K562 (cell line): ENCODE measurements around the gene FAM222A. TPM values are rescaled to one million over a fixed set of nuclear protein-coding genes. Genes with fewer than 3 reads are reported as not detected.

Source experiments
- ATAC-seq: fragments of 200-7000 bp; cut with Tn5 transposase; 3 replicates; pipeline ENCODE4 v1.9.1; 2020; ENCODE audit warnings: moderate library complexity
- BruUV-seq: library from RNA; stranded (reverse); fragments of 400-500 nt; replicated peaks from 2 replicates; lab custom pipeline; 2021; lab: Mats Ljungman, UMichigan
- CTCF ChIA-PET: fragments of 300-600 bp; formaldehyde crosslinking; extraction: SDS; loops from one replicate; lab custom pipeline; 2021; ENCODE audit warnings: low intra/inter-chr PET ratio; lab: Yijun Ruan, JAX
- POLR2A ChIA-PET: fragments of 300-600, 350-650 bp; sonication (Branson Sonifier 250); formaldehyde crosslinking; extraction: SDS; loops from one replicate; lab custom pipeline; 2021; ENCODE audit warnings: antibody characterized with exemption, inconsistent platforms; lab: Yijun Ruan, JAX
- DNase-seq, 4 experiments: peaks; one replicate each; pipeline versions ENCODE4 v3.0.0 to v3.0.0-alpha.2; 2011 to 2018; ENCODE audit warnings: low spot score in 3 of 4, mixed read lengths in 3 of 4; ENCODE audit errors: extremely low read depth in 1 of 4
- FAIRE-seq: peaks from 2 replicates; lab custom pipeline; 2011; peaks lifted over from hg19 to GRCh38; lab: Jason Lieb, UNC
- H2AFZ ChIP-seq: 2 replicates; pipeline ENCODE4 v1.6.0; 2011; ENCODE audit warnings: low read depth, low read length, control low read depth, inconsistent platforms
- H3K27ac ChIP-seq: fragments of 200-600 bp; 3 replicates; pipeline ENCODE4 v1.8.0; 2011; ENCODE audit warnings: low read depth, mild to moderate bottlenecking, control low read depth, inconsistent platforms, low read length, moderate library complexity, mixed read lengths; ENCODE audit errors: extremely low read depth
- H3K27me3 ChIP-seq, 2 experiments: fragments of 300-600 bp in 1 of 2; 2 replicates in 1 of 2; 3 replicates in 1 of 2; pipeline versions ENCODE4 v1.6.0 to v1.8.0; 2011; ENCODE audit warnings: inconsistent platforms in 2 of 2, low read length in 2 of 2, mild to moderate bottlenecking in 1 of 2, mixed read lengths in 1 of 2, moderate library complexity in 1 of 2; ENCODE audit not compliant: control insufficient read depth in 2 of 2, insufficient read depth in 2 of 2
- H3K36me3 ChIP-seq: fragments of 300-600 bp; 3 replicates; pipeline ENCODE4 v1.8.0; 2011; ENCODE audit warnings: mild to moderate bottlenecking, low read length, inconsistent platforms; ENCODE audit not compliant: control insufficient read depth, insufficient read depth
- H3K4me1 ChIP-seq, 2 experiments: fragments of 200-600 bp in 1 of 2; replicated peaks in 1 of 2; 2 replicates in 1 of 2; 3 replicates in 1 of 2; pipeline versions ENCODE4 v1.5.1 to v1.8.0; 2011; ENCODE audit warnings: inconsistent platforms in 2 of 2, low read length in 2 of 2, mild to moderate bottlenecking in 1 of 2, mixed read lengths in 1 of 2, moderate library complexity in 1 of 2; ENCODE audit not compliant: control insufficient read depth in 2 of 2, insufficient read depth in 2 of 2
- H3K4me2 ChIP-seq: 2 replicates; pipeline ENCODE4 v1.6.1; 2011; ENCODE audit warnings: low read length, control low read depth, inconsistent platforms, mixed read lengths; ENCODE audit not compliant: insufficient read depth
- H3K4me3 ChIP-seq: fragments of 200-600 bp; sonication (generic), shearing (Covaris generic); 2 replicates; pipeline ENCODE4 v1.5.1; 2016; ENCODE audit warnings: control low read depth, inconsistent platforms
- H3K79me2 ChIP-seq: fragments of 200-600 bp; 3 replicates; pipeline ENCODE4 v1.8.0; 2011; ENCODE audit warnings: low read length, inconsistent platforms; ENCODE audit not compliant: control insufficient read depth, insufficient read depth
- H3K9ac ChIP-seq, 2 experiments: 2 replicates each; pipeline versions ENCODE4 v1.6.0 to v1.6.1; 2011; ENCODE audit warnings: low read depth in 2 of 2, low read length in 2 of 2, control low read depth in 1 of 2, inconsistent platforms in 1 of 2, mild to moderate bottlenecking in 1 of 2, mixed read lengths in 1 of 2; ENCODE audit not compliant: insufficient read depth in 1 of 2
- H3K9me1 ChIP-seq: one replicate; pipeline ENCODE4 v1.6.0; 2011; ENCODE audit warnings: inconsistent platforms, mild to moderate bottlenecking, low read length, moderate library complexity; ENCODE audit not compliant: control insufficient read depth, insufficient read depth
- H3K9me3 ChIP-seq: replicated peaks from 2 replicates; pipeline ENCODE4 v1.5.1; 2011; ENCODE audit warnings: low read depth, low read length, inconsistent platforms; ENCODE audit not compliant: control insufficient read depth, insufficient read depth
- H4K20me1 ChIP-seq: replicated peaks from 2 replicates; pipeline ENCODE4 v1.6.1; 2011; ENCODE audit warnings: low read length, inconsistent platforms, mixed read lengths; ENCODE audit not compliant: control insufficient read depth, insufficient read depth
- HIVEP1 ChIP-seq: fragments of 250-450 bp; sonication (Bioruptor Pico); IDR thresholded peaks from 2 replicates; pipeline ENCODE4 v1.4.0; 2020; ENCODE audit warnings: mild to moderate bottlenecking
- JUN ChIP-seq, 2 experiments: sonication (generic) in 1 of 2; formaldehyde crosslinking in 1 of 2; IDR thresholded peaks; 2 replicates each; pipeline versions ENCODE4 v1.6.1 to v1.8.0; 2012 to 2022; ENCODE audit warnings: borderline replicate concordance in 2 of 2, mild to moderate bottlenecking in 2 of 2, improper control_type of control experiment in 1 of 2, low read depth in 1 of 2, low read length in 1 of 2, missing genetic modification reagents in 1 of 2
- MLLT1 ChIP-seq, 2 experiments: fragments of 450-650 bp; IDR thresholded peaks; 2 replicates each; pipeline ENCODE4 v1.6.1; 2016
- NFYB ChIP-seq: IDR thresholded peaks from 2 replicates; pipeline ENCODE4 v1.6.1; 2011; ENCODE audit warnings: mild to moderate bottlenecking, moderate library complexity; ENCODE audit not compliant: insufficient read length; ENCODE audit errors: extremely low read depth
- PML ChIP-seq: IDR thresholded peaks from 2 replicates; pipeline ENCODE4 v1.6.1; 2012; ENCODE audit warnings: low read length, inconsistent platforms
- PTTG1 ChIP-seq: fragments of 450-650 bp; IDR thresholded peaks from 2 replicates; pipeline ENCODE4 v1.6.1; 2016; ENCODE audit warnings: low read depth, mild to moderate bottlenecking, missing genetic modification characterization, missing compliant biosample characterization
- SP2 ChIP-seq: IDR thresholded peaks from 2 replicates; pipeline ENCODE4 v1.6.1; 2011; ENCODE audit warnings: mild to moderate bottlenecking, low read depth, low read length, moderate library complexity; ENCODE audit not compliant: poor library complexity, severe bottlenecking; ENCODE audit errors: extremely low read depth
- SREBF1 ChIP-seq: fragments of 150-350 bp; IDR thresholded peaks from 2 replicates; pipeline ENCODE4 v1.6.1; 2014; ENCODE audit warnings: antibody characterized with exemption, low read depth, low read length, borderline replicate concordance
- TAF7 ChIP-seq: fragments of 450-650 bp; IDR thresholded peaks from 2 replicates; pipeline ENCODE4 v1.6.1; 2016; ENCODE audit warnings: missing genetic modification characterization, missing compliant biosample characterization
- ZBED1 ChIP-seq: IDR thresholded peaks from 2 replicates; pipeline ENCODE4 v1.6.1; 2014
- ZBTB17 ChIP-seq: fragments of 450-650 bp; formaldehyde crosslinking; IDR thresholded peaks from 2 replicates; pipeline ENCODE4 v1.4.0; 2020; ENCODE audit warnings: mild to moderate bottlenecking
- ZNF165 ChIP-seq: fragments of 250-450 bp; sonication (Bioruptor Pico); IDR thresholded peaks from 2 replicates; pipeline ENCODE4 v1.4.0; 2020; ENCODE audit warnings: borderline replicate concordance
- ZNF23 ChIP-seq: fragments of 250-450 bp; sonication (Bioruptor Pico); IDR thresholded peaks from 2 replicates; pipeline ENCODE4 v1.4.0; 2020; ENCODE audit warnings: mild to moderate bottlenecking
- ZNF263 ChIP-seq: sonication (generic); formaldehyde crosslinking; IDR thresholded peaks from 2 replicates; pipeline ENCODE4 v1.8.0; 2022; ENCODE audit warnings: mild to moderate bottlenecking, missing genetic modification reagents, borderline replicate concordance
- ZNF449 ChIP-seq: fragments of 250-450 bp; sonication (Bioruptor Pico); IDR thresholded peaks from 2 replicates; pipeline ENCODE4 v1.8.0; 2022; ENCODE audit warnings: moderate library complexity, mild to moderate bottlenecking, inconsistent platforms
- ZNF507 ChIP-seq: conservative IDR thresholded peaks from 2 replicates; pipeline ENCODE4 v1.6.1; 2017; ENCODE audit warnings: missing genetic modification characterization, missing compliant biosample characterization
- ZNF551 ChIP-seq: fragments of 250-450 bp; sonication (Bioruptor Pico); IDR thresholded peaks from 2 replicates; pipeline ENCODE4 v1.5.0; 2021; ENCODE audit warnings: mild to moderate bottlenecking, moderate library complexity
- in situ Hi-C: fragments of 300-500 bp; cut with MboI; formaldehyde crosslinking; loops from 4 replicates; pipeline ENCODE4 v1.15.0; 2018; ENCODE audit warnings: inconsistent platforms, mixed read lengths
- intact Hi-C: fragments of 100-400 bp; cut with micrococcal nuclease; formaldehyde crosslinking; loops from 2 replicates; pipeline ENCODE4 v1.14.2; 2022
- polyA plus RNA-seq, 8 experiments: library from polyadenylated mRNA; depleted of rRNA in 4 of 8; stranded (reverse) in 5 of 8; unstranded in 3 of 8; fragments of >200 nt; fragmentation: Nextera tagmentation in 2 of 8; fragmentation: Illumina TruSeq in 1 of 8; extraction: Ambion mirVana in 2 of 8; extraction: Trizol in 1 of 8; gene quantifications; 2 replicates each; pipeline versions ENCODE4 v1.2.1 to v1.2.3, GENCODE V29; 2011 to 2014; ENCODE audit warnings: inconsistent platforms in 1 of 8, missing spikeins in 1 of 8
- total RNA-seq, 7 experiments: library from RNA; depleted of rRNA in 6 of 7; stranded (reverse); fragments of >200 nt in 6 of 7; fragmentation: Illumina TruSeq in 2 of 7; extraction: Trizol in 2 of 7; gene quantifications; 2 replicates each; pipeline versions ENCODE4 v1.2.1 to v1.2.3, GENCODE V29; 2011 to 2021; ENCODE audit warnings: low replicate concordance in 1 of 7

Gene FAM222A
- total and polyA plus RNA-seq, 9 of the 15 experiments (the other 6 are each of a cell fraction or from before 2014, with no cell fraction given), result 0.03 to 0.36 (median 0.12) TPM; not detected in 1

GRCh38 chr12:109792992-109793391 lies 79.4 kb downstream of the FAM222A start:
- Histone ChIP-seq H3K9me3 (no peaks in the 10 kb centered on the region; the same call in 1 of the 2 replicates), H3K27ac (no peak overlapping the region), H3K9me1 (no peaks in the 10 kb centered on the region), H2AFZ (no peak overlapping the region), H4K20me1 (0 out of 2 replicates have a peak, but pooled peaks cover 3% of the 10 kb centered on the region), H3K27me3 (peaks cover 13 to 56% of the 10 kb centered on the region in 2 experiments), H3K79me2 (no peaks in the 10 kb centered on the region), H3K36me3 (no peaks in the 10 kb centered on the region), H3K4me2 (no peak overlapping the region), H3K9ac (no peak overlapping the region), H3K4me1 (no peaks in the 10 kb centered on the region; a peak in 1 of 5 replicates), H3K4me3 (no peak overlapping the region)
- no peak for ATAC-seq
- ChIA-PET POLR2A (interaction anchor here (0.7 to 1.5 kb wide), 2 partner anchors 11 to 46 kb away, joined by 3 to 6 read pairs; no protein-coding TSS in a partner anchor), CTCF (no interaction called here)
- TF ChIP-seq PML, result no peak
- no peak for TF ChIP-seq SREBF1
- TF ChIP-seq ZNF449 (CRISPR knock-in tag), result no peak
- no peak for TF ChIP-seq JUN (IDR thresholded peaks at IDR 0.05; ENCODE audit: borderline replicate concordance, low read depth, low read length)
- no peak for TF ChIP-seq JUN (CRISPR knock-in tag; IDR thresholded peaks at IDR 0.05; ENCODE audit: borderline replicate concordance)
- TF ChIP-seq ZNF551 (CRISPR knock-in tag), result no peak
- no peak for TF ChIP-seq ZNF165
- no peak for TF ChIP-seq ZNF507 (tag)
- no peak for TF ChIP-seq ZBED1
- TF ChIP-seq ZNF23 (CRISPR knock-in tag), result peak; percentile 61; the same call in 1 of the 2 replicates
- no peak for TF ChIP-seq NFYB
- peak; percentile 91 for TF ChIP-seq ZBTB17 (CRISPR knock-in tag)
- TF ChIP-seq SP2, result no peak
- TF ChIP-seq TAF7 (tag), result no peak
- TF ChIP-seq ZNF263 (CRISPR knock-in tag), result no peak
- TF ChIP-seq MLLT1 (IDR thresholded peaks at IDR 0.05), result peak in 1 of 2 experiments; percentile 72; a peak in 1 of 4 replicates
- no peak for TF ChIP-seq PTTG1 (tag)
- no peak for TF ChIP-seq HIVEP1 (CRISPR knock-in tag)
- in situ Hi-C loops (no loop called here), intact Hi-C loops (no loop called here)
- DNase-seq, result no peak
- BruUV-seq, result no TSS peak
- no peak for FAIRE-seq
